Activated naive CD4-positive, alpha-beta T cell treated with anti-CD3 and anti-CD28 coated beads, Interleukin-2, amount 50 U/mL, for 16 hours (primary cell): ENCODE measurements around the gene CFAP61.
"Not testable (repeated sequence)": the region's sequence is repeated elsewhere in the genome, so short reads cannot be mapped to it uniquely, and the experiment has no call there.

Experiments used
- DNase-seq: peaks from one replicate; pipeline ENCODE4 v3.0.0-alpha.2; 2020

Gene CFAP61

GRCh38 chr20:20212675-20213096 lies 160.4 kb downstream of the CFAP61 start:
- no peak for DNase-seq

- no peak for DNase-seq
Observed at GRCh38 chr20:20213526-20214121, 161.3 kb downstream of the CFAP61 start.

GRCh38 chr20:20214757-20215275 lies 162.5 kb downstream of the CFAP61 start:
- DNase-seq: no peak

DNA sequence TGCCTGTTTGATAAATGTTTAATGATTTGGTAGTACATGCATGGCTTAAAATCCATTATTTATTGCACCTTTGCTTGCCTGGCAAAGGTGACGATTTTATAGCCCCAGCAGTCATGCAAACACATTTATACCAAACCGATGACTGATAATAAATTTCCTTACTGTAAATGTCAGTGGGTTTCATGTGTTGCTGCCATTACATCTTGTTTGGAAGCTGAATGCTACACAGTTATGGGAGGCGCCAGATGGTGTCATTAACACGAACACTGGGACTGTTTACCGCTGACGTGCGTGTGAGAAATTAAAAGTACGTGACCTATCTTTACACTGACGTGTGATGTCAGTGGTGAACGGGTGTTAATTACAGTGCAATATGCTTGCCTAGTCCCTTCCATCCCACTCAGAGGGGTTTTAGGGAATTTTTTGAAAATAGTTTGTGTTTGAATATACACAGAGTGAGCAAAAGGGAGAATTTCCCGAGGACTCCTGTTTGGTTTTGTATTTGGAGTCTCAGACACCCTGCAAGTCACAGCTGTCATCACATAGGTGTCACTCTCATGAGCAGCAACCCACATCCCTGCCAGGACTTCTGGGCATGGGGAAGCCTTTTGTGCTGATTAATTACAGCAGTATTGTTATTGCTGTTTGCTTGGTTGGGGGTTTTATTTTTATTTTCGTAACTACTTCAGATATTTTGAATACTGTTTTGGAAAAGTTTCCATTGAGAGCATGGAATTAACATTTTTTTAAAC lies 163.8 kb downstream of the CFAP61 start:
- no peak for DNase-seq

- DNase-seq: no peak
Observed at GRCh38 chr20:20216941-20217340, 164.6 kb downstream of the CFAP61 start.

- DNase-seq: no peak
Observed at GRCh38 chr20:20217621-20218020, 165.3 kb downstream of the CFAP61 start.

DNA sequence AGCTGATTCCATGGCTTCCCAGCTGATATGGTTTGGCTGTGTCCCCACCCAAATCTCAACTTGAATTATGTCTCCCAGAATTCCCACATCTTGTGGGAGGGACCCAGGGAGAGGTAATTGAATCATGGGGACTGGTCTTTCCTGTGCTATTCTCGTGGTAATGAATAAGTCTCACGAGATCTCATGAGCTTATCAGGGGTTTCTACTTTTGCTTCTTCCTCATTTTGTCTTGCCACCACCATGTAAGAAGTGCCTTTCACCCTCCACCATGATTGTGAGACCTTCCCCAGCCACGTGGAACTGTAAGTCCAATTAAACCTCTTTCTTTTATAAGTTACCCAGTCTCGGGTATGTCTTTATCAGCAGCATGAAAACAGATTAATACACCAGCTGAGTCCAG lies 165.8 kb downstream of the CFAP61 start:
- DNase-seq: not testable (repeated sequence)

- no peak for DNase-seq
Observed at GRCh38 chr20:20219016-20219415, 166.7 kb downstream of the CFAP61 start.

DNA sequence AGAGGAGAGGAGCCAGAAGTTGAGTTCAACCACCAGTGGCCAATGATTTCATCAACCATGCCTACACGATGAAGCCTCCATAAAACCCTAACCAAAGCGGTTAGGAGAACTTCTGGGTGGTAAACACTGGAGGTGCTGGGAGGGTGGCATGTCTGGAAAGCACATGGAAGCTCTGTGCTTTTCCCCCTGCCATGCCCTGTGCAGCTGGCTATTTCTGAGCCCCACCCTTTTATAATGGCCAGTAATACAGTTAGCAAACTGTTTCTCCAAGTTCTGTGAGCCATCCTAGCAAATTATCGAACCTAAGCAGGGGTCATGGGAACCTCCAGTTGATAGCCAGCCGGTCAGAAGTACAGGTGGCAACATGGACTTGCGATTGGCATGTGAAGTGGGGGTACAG lies 167.8 kb downstream of the CFAP61 start:
- DNase-seq: no peak

DNA sequence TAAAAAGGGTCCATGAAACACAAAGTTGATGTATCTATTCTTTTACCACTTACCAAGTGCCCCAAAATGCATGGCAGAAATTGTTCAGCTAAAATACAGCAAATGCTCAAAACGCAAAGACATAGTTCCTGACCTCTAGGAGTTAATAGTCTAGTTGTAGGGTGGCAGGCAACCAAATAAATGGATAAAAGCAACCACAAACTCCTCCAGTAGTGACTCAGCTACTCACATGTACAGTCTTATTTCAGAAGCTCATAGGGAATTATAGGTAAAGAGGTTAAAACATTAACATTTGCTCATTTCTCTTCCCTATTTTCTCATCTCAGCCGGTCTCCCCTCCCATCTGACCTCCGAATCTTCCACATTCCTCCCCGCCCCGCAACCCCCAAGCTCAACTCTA lies 171.6 kb downstream of the CFAP61 start:
- DNase-seq: no peak

GRCh38 chr20:20224806-20225205 lies 172.5 kb downstream of the CFAP61 start:
- DNase-seq: no peak

DNA sequence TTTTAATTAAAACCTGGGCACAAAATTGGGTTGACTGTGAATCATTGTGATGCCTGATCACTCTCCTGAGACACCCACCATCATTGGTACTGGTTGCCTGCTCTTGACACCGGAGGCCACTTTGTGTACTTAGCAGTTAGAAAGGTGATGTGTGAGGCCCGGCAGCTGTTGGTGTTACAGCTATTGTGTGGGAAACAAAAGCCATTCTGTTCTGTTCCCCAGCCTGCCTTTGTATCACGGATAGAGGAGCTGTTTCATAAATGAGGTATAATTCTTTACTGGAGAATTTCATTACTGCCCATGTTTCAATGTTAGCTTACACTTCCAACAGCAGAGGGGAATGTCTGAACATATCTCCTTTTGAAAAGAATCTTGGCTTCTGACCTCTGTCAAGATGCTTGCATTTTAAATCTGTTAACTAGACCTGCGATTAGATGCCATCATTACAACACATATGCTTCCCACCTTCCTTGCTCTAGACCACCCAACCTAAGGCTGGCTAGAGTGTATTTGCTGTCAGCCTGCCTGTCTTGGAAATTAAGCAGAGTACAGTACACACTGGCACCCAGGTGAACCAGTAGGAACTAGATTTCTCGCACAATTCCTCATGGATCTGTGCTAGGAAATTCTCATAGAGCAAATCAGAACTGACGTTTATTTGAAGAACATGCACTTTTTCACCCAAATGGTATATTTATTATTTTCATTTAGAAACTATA lies 173.2 kb downstream of the CFAP61 start:
- DNase-seq: no peak

DNA sequence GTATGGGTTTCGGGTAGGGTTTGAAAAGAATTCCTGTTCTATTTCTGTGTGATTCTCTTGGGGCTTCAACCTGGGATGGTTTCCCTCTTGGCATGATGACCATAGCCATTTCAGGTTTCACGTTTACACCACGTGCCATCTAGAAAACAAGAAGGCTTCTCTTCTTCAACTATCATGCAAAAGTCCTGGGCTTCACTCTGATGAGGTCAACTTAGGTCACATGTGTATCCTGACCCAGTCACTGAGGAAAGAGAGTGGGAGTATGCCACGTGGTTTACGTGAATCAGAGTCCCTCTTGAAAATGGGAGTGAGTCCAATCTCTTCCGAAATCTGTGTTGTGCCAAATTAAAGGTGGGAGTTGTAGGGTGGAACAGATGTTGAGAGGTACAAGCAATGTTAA lies 174.2 kb downstream of the CFAP61 start:
- DNase-seq: no peak

GRCh38 chr20:20227013-20227571 lies 174.8 kb downstream of the CFAP61 start:
- DNase-seq: no peak

- DNase-seq: no peak
Observed at GRCh38 chr20:20228351-20228750, 176.0 kb downstream of the CFAP61 start.

DNA sequence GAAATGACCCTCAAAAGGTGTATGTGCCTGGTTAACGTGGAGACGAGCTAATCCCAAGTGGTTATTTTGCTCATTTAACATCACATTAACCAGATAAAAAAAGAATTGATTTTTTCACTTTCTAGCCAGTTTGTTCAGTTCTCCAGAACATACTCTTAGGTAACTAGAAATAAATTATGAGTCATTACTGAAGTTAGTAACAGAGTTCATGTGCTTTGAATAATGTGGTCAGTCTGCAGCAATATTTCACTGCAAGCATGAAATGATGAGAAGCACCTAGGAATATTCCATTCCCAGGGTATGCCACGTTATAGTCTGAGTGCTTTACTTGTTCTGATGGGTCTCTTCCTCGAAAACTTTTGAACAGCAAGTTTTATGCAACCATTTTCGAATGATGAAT lies 177.3 kb downstream of the CFAP61 start:
- no peak for DNase-seq

- DNase-seq: no peak
Observed at GRCh38 chr20:20230741-20231140, 178.4 kb downstream of the CFAP61 start.

DNA sequence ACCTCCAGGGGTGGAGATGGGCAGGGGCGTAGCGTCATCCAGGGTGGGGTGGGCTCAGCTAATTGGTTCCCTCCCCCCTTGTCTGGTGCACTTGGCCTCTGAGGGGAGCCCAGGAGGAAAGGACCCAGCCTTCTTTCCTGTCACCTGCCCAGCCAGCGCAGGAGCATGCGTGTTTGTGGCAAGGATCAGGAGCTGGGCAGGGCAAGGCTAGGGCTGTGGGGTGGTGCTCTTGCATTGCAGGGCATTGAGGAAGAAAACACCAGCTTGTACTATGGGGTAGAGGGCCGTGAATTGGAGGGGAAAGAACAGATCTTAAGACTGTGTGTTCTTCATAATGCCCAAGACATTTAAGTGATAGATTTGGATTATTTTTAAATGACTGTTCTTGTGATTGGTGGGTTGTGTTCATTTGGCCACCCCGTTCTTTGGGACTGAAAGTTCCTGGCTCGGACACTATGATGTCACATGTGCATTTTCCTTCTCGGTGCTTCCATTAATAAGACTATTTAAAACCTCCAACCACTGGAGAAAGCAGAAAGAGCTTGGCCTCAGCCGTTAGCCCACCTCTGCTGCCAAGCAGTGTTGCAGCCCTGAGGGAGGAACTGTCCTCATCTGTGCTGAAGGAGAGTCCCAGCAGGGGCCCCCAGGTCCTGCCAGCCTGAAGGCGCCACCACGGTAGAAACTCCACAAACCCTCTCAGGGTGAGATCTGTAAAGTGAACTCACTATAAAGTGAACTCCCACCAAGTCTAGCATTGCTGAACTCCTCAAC lies 179.4 kb downstream of the CFAP61 start:
- no peak for DNase-seq

DNA sequence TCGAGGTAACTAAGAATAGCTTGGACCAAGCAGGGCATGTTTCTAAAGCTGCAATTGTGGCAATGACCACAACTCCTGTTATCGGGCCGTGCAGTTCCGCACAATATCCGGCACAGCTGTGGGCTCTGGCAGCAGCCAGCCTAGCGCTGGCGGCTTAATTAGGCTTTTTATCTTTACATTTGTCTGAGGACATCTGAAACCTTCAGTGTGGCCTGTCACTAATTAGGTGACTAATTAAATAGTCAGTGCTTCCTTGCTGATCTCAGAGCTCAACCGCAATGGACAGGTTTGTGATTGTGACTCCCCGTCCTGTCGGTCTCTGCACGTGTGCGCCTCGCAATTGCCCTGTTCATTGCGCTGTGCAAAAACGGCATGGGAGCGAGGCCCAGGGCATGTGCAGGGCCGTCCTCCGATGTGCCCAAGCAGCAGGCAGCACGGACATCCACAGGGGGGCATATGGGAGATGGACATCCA lies 180.7 kb downstream of the CFAP61 start:
- DNase-seq: no peak

DNA sequence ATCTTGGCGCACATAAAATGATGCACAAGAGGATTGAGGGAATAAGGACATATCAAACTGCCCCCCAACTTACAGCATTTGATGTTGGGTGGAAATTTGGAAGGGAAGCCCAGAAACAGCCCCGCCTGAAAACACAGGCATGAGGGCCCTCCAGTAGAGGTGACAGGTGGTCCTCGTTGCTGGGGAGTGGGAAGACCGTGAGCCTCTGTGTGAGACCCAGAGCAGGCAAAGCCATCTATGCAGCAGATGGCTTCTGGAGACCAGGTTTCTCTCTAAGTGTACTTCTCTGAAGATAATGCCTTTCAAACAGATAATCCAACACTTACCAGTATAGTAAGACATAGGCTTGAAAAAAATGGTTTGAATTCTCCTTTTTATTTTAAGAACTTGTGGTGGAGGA lies 183.3 kb downstream of the CFAP61 start:
- no peak for DNase-seq

GRCh38 chr20:20237093-20237959 lies 185.0 kb downstream of the CFAP61 start:
- DNase-seq: peak; percentile 12

DNA sequence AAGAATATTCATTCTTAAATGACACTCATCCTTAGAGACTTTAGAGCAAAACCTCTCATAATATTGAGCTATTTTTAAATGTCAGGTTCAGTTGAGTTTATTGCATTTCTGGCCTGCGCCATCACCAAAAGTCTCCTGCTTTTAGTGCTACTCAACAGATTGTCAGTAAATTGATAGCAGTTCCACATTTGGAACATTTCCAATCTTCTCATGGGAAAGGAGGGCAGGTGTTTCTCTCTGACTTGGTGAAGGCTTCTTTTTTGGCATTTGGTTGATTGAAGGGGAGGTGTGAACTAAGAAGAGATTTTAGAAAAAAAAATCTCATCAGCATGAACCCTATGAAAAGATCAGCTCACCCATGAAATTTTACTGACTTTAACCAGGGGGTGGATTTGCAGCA lies 189.6 kb downstream of the CFAP61 start:
- DNase-seq: no peak
